HG02571 (cell line): Measurements from ENCODE around the gene RPS6KA3.
"Not testable (repeated sequence)": the region's sequence is repeated elsewhere in the genome, so short reads cannot be mapped to it uniquely, and the experiment has no call there.

Source experiments
- ATAC-seq: cut with Tn5 transposase; IDR thresholded peaks from one replicate; pipeline ENCODE4 v1.9.1; 2021; ENCODE audit warnings: mild to moderate bottlenecking, moderate library complexity; ENCODE audit not compliant: unreplicated experiment

RPS6KA3 gene

GRCh38 chrX:20224814-20225487, 41.8 kb downstream of the RPS6KA3 start:
- peak; percentile 78 for ATAC-seq

GRCh38 chrX:20221902-20222301, 44.8 kb downstream of the RPS6KA3 start:
- no peak for ATAC-seq

- ATAC-seq = no peak
These were observed 47.7 kb downstream of the RPS6KA3 start for GRCh38 chrX:20218836-20219505.

GRCh38 chrX:20217906-20218305, 48.8 kb downstream of the RPS6KA3 start:
- no peak for ATAC-seq

- no peak for ATAC-seq
These were observed 49.4 kb downstream of the RPS6KA3 start for GRCh38 chrX:20217271-20217670.

- ATAC-seq = no peak
These were observed 51.1 kb downstream of the RPS6KA3 start for GRCh38 chrX:20215565-20215964.

GRCh38 chrX:20212486-20213089, 54.1 kb downstream of the RPS6KA3 start:
- peak; percentile 83 for ATAC-seq

- ATAC-seq = no peak
These were observed 55.4 kb downstream of the RPS6KA3 start for GRCh38 chrX:20211261-20211786.

- ATAC-seq = peak; percentile 79
These were observed 60.6 kb downstream of the RPS6KA3 start for GRCh38 chrX:20205927-20206708.

GRCh38 chrX:20204351-20204750, 62.4 kb downstream of the RPS6KA3 start:
- ATAC-seq = no peak

GRCh38 chrX:20197641-20198210, 69.0 kb downstream of the RPS6KA3 start:
- ATAC-seq = no peak

- ATAC-seq = no peak
These were observed 77.5 kb downstream of the RPS6KA3 start for GRCh38 chrX:20189171-20189570.

- ATAC-seq = no peak
These were observed 84.9 kb downstream of the RPS6KA3 start for GRCh38 chrX:20181598-20182329.

GRCh38 chrX:20177093-20177492, 89.6 kb downstream of the RPS6KA3 start:
- ATAC-seq = no peak

- no peak for ATAC-seq
These were observed 92.9 kb downstream of the RPS6KA3 start for GRCh38 chrX:20173856-20174255.

GRCh38 chrX:20173313-20173712, 93.4 kb downstream of the RPS6KA3 start:
- ATAC-seq = no peak

- no peak for ATAC-seq
These were observed 94.8 kb downstream of the RPS6KA3 start for GRCh38 chrX:20171887-20172286.

- not testable (repeated sequence) for ATAC-seq
These were observed 104.2 kb downstream of the RPS6KA3 start for GRCh38 chrX:20162516-20162915.

GRCh38 chrX:20159797-20160385, 106.8 kb downstream of the RPS6KA3 start:
- ATAC-seq = no peak

- no peak for ATAC-seq
These were observed 115.0 kb downstream of the RPS6KA3 start for GRCh38 chrX:20151689-20152088.
